Prostate gland (tissue), 2 donors: ENCODE measurements around the gene TNFAIP8. TPM values are rescaled to one million over a fixed set of nuclear protein-coding genes. Genes with fewer than 3 reads are reported as not detected.

Experiments used
- DNase-seq: peaks from one replicate; pipeline ENCODE4 v3.0.0-alpha.2; 2019; ENCODE audit warnings: low spot score
- H3K27ac ChIP-seq, 2 donors: fragments of 200-600 bp; sonication (generic); 2 replicates each; pipeline ENCODE4 v1.5.1; 2017 to 2019
- H3K27me3 ChIP-seq: fragments of 200-600 bp; sonication (generic); replicated peaks from 2 replicates; pipeline ENCODE4 v1.5.1; 2019; ENCODE audit not compliant: insufficient read depth
- H3K36me3 ChIP-seq, 2 donors: fragments of 200-600 bp; sonication (generic); 1 replicate in 1 of 2; 2 replicates in 1 of 2; pipeline versions ENCODE4 v1.5.1 to v1.8.1; 2017 to 2019
- H3K4me1 ChIP-seq: fragments of 200-600 bp; sonication (generic); replicated peaks from 2 replicates; pipeline ENCODE4 v1.5.1; 2019
- H3K4me3 ChIP-seq, 2 donors: fragments of 200-600 bp; sonication (generic); 2 replicates each; pipeline ENCODE4 v1.5.1; 2017 to 2019
- H3K9me3 ChIP-seq: fragments of 200-600 bp; sonication (generic); 2 replicates; pipeline ENCODE4 v1.5.1; 2017
- CTCF ChIP-seq, 4 experiments: fragments of 200-600 bp in 2 of 4; fragments of 450-650 bp in 2 of 4; sonication (generic) in 2 of 4; IDR thresholded peaks; 1 replicate in 3 of 4; 2 replicates in 1 of 4; pipeline ENCODE4 v1.5.1; 2016 to 2019; ENCODE audit warnings: antibody characterized with exemption in 4 of 4, mild to moderate bottlenecking in 2 of 4, moderate library complexity in 2 of 4
- POLR2A ChIP-seq: fragments of 450-650 bp; IDR thresholded peaks from one replicate; pipeline ENCODE4 v1.6.1; 2016; ENCODE audit warnings: antibody characterized with exemption, mild to moderate bottlenecking
- POLR2AphosphoS5 ChIP-seq: sonication (generic); formaldehyde crosslinking; IDR thresholded peaks from one replicate; pipeline ENCODE4 v1.6.1; 2017; ENCODE audit warnings: antibody characterized with exemption
- WGBS: methylation state at CpG from one replicate; pipeline ENCODE4 v1.1.5; 2018; 5-methylcytosine and 5-hydroxymethylcytosine counted together
- intact Hi-C: fragments of 100-400 bp; cut with DNase I; formaldehyde crosslinking; loops from one replicate; pipeline ENCODE4 v1.14.2; 2022
- total RNA-seq, 2 donors: library from RNA; depleted of rRNA; stranded (reverse); fragments of >200 nt; gene quantifications; one replicate each; pipeline ENCODE4 v1.1.0, GENCODE V29; 2016

The TNFAIP8 gene
- total RNA-seq, 2 donors from 2014 or later: 21.6 to 40.0 TPM

- Histone ChIP-seq H3K27ac (no peak overlapping the region), H3K36me3 (no peaks in the 10 kb centered on the region), H3K4me1 (no peaks in the 10 kb centered on the region), H3K27me3 (no peaks in the 10 kb centered on the region), H3K9me3 (no peaks in the 10 kb centered on the region), H3K4me3 (no peak overlapping the region)
- intact Hi-C loops: no loop called here
- no peak for DNase-seq
- 78% methylated on average over 2 of the region's 2 CpGs for WGBS
- no peak for TF ChIP-seq POLR2A
Observed at GRCh38 chr5:119362714-119363113, 6.9 kb downstream of the TNFAIP8 start.

- Histone ChIP-seq H3K9me3 (no peaks in the 10 kb centered on the region), H3K27ac (no peak overlapping the region), H3K27me3 (no peaks in the 10 kb centered on the region), H3K4me1 (no peaks in the 10 kb centered on the region), H3K36me3 (no peaks in the 10 kb centered on the region), H3K4me3 (no peak overlapping the region)
- TF ChIP-seq CTCF (IDR thresholded peaks at IDR 0.05) (no peak), POLR2AphosphoS5 (no peak), POLR2A (no peak)
- intact Hi-C loops: no loop called here
- WGBS: 80% methylated on average over 2 of the region's 2 CpGs
- DNase-seq: no peak
Observed at GRCh38 chr5:119363271-119363670, 7.5 kb downstream of the TNFAIP8 start.

DNA sequence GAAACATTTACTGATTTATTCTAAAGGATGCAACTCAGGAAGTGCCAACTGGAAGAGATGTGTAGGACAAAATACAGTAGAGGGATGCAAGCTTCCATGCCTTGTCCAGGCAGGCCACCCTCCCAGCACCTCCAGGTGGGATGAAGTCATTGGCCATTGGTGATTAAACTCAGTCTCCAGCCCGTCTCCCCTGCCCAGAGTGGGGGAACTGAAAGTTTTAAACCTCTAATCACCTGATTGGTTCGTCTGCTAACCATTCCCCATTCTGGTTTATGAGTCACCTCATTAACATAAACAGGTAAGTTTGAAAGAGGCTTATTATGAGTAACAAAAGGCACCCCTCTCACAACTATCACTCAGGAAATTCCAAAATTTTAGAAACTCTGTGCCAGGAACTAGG is 8.1 kb downstream of the TNFAIP8 start:
- no peak for TF ChIP-seq POLR2AphosphoS5
- TF ChIP-seq POLR2A: no peak
- TF ChIP-seq CTCF (IDR thresholded peaks at IDR 0.05): no peak
- intact Hi-C loops: no loop called here

DNA sequence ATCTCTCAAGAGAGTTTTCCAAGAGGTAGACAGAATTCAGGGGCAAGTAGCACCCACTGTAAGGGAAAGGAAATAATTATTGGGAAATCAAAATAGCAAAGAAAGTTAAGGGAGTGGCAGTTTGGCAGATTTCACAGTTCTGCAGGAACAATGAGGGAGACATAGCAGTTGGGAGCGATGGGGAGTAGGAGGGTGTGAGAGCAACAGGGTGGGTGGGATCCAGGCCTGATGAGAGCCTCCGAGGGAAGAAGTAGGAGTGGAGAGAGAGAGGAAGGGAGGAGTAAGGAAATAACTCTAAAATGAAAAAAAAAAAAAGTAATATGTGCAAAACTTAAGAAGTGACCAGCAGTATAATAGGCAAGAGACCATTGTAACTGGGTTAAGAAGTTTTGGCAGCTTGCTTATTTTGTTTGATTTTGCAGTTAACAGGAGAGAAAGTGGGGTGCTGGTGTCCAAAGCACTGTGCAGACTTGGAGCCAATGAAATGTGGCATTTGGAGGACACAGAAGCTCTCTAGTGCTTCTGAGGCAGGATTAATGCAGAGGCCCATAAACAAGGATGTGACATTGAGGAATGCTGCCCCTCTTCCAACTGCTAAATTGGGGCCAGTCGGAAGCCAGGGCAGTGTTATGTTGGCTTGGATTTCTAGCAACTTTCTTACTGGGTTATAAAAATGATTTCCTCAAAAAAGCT is 10.2 kb downstream of the TNFAIP8 start:
- Histone ChIP-seq H3K4me3 (no peak overlapping the region), H3K27me3 (no peaks in the 10 kb centered on the region), H3K4me1 (no peaks in the 10 kb centered on the region), H3K36me3 (no peaks in the 10 kb centered on the region), H3K9me3 (no peaks in the 10 kb centered on the region), H3K27ac (no peak overlapping the region)
- TF ChIP-seq CTCF (IDR thresholded peaks at IDR 0.05) (no peak), POLR2AphosphoS5 (no peak), POLR2A (no peak)
- DNase-seq: no peak
- intact Hi-C loops: no loop called here
- 30% methylated on average over 3 of the region's 3 CpGs for WGBS

More for the DNA sequence above, 8.1 kb downstream of the TNFAIP8 start:
- 93% methylated on average over 2 of the region's 2 CpGs for WGBS
- no peak for DNase-seq
- Histone ChIP-seq H3K36me3 (no peaks in the 10 kb centered on the region), H3K27me3 (no peaks in the 10 kb centered on the region), H3K4me3 (no peak overlapping the region), H3K27ac (no peak overlapping the region), H3K4me1 (no peaks in the 10 kb centered on the region), H3K9me3 (no peaks in the 10 kb centered on the region)

DNA sequence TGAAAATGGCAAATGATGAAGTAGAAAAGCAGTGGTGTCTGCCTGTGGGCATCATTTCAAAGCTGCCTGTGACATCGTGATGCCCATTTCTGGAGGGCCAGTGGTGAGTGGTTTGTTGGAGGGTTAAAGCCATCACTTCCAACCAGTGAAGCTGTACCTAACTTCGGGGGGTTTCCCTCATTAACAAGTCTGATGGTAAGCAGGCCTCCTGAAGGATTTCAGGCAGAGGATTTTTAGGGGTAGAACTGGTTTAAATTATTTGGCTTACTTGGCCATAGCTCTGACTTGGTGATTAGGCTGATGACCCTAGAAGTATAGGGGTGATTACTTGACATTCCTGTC is 10.7 kb downstream of the TNFAIP8 start:
- no peaks in the 10 kb centered on the region for H3K36me3 ChIP-seq
- no peak for TF ChIP-seq POLR2AphosphoS5
- no peak for TF ChIP-seq POLR2A
- no peak for TF ChIP-seq CTCF (IDR thresholded peaks at IDR 0.05)
- no peak for DNase-seq
- no peaks in the 10 kb centered on the region for H3K27me3 ChIP-seq
- H3K9me3 ChIP-seq: no peaks in the 10 kb centered on the region
- H3K4me1 ChIP-seq: no peaks in the 10 kb centered on the region
- H3K27ac ChIP-seq: no peak overlapping the region
- 55% methylated on average over 2 of the region's 2 CpGs for WGBS
- H3K4me3 ChIP-seq: no peak overlapping the region
- intact Hi-C loops: no loop called here
